ENCODE measurements around the gene ARHGEF10L.
"Not testable (repeated sequence)": the region's sequence is repeated elsewhere in the genome, so short reads cannot be mapped to it uniquely, and the experiment has no call there.

The ARHGEF10L gene

GRCh38 chr1:17745479-17745955 is 206.0 kb downstream of the ARHGEF10L start:
- H3K4me3 ChIP-seq (replicated peaks in 1 of 2; ENCODE audit: low read depth in 2 of 2, low read length in 2 of 2): no peak overlapping the region
- TF ChIP-seq CTCF (IDR thresholded peaks at IDR 0.05; ENCODE audit: low read depth, low read length): no peak

GRCh38 chr1:17746281-17746680 is 206.8 kb downstream of the ARHGEF10L start:
- H3K4me3 ChIP-seq (replicated peaks in 1 of 2; ENCODE audit: low read depth in 2 of 2, low read length in 2 of 2); DNase-seq (ENCODE audit: low read depth in 2 of 2): not testable (repeated sequence)

More at GRCh38 chr1:17745479-17745955, 206.0 kb downstream of the ARHGEF10L start:
- DNase-seq (ENCODE audit: low read depth in 2 of 2): no peak

- DNase-seq (ENCODE audit: low read depth in 2 of 2): no peak
- TF ChIP-seq CTCF (IDR thresholded peaks at IDR 0.05; ENCODE audit: low read depth, low read length): no peak
- H3K4me3 ChIP-seq (replicated peaks in 1 of 2; ENCODE audit: low read depth in 2 of 2, low read length in 2 of 2): no peak overlapping the region
These were observed 207.4 kb downstream of the ARHGEF10L start for GRCh38 chr1:17746920-17747319.

Measured in cardiac fibroblast (primary cell).